ENCODE results near the gene CD8B.

CD8B gene

GRCh38 chr2:86806059-86806857 is 55.4 kb downstream of the CD8B start:
- DNase-seq (ENCODE audit: low read depth in 2 of 2), result no peak

- DNase-seq (ENCODE audit: low read depth in 2 of 2), result no peak
Measured at GRCh38 chr2:86800856-86801567, 60.7 kb downstream of the CD8B start.

- no peak for DNase-seq (ENCODE audit: low read depth in 2 of 2)
Measured at GRCh38 chr2:86794861-86795260, 66.8 kb downstream of the CD8B start.

- DNase-seq (ENCODE audit: low read depth in 2 of 2), result peak in 1 of 2 donors; percentile 14
Measured at GRCh38 chr2:86793752-86794151, 67.9 kb downstream of the CD8B start.

GRCh38 chr2:86791573-86791972 is 70.1 kb downstream of the CD8B start:
- DNase-seq (ENCODE audit: low read depth in 2 of 2), result peak in 1 of 2 donors; percentile 19

- DNase-seq (ENCODE audit: low read depth in 2 of 2), result peak; percentile 71 to 73
Measured at GRCh38 chr2:86790676-86791572, 70.8 kb downstream of the CD8B start, which contains the start of gene CD8A. Gene CD8A (minus strand): TSS chr2:86790913. CDS start chr2:86790825, 88 bp downstream.

GRCh38 chr2:86790134-86790675 is 71.5 kb downstream of the CD8B start:
- peak in 1 of 2 donors; percentile 20 for DNase-seq (ENCODE audit: low read depth in 2 of 2)

GRCh38 chr2:86789687-86790133 is 72.0 kb downstream of the CD8B start:
- no peak for DNase-seq (ENCODE audit: low read depth in 2 of 2)

- peak in 1 of 2 donors; percentile 58 for DNase-seq (ENCODE audit: low read depth in 2 of 2)
Measured at GRCh38 chr2:86788881-86789686, 72.6 kb downstream of the CD8B start.

- no peak for DNase-seq (ENCODE audit: low read depth in 2 of 2)
Measured at GRCh38 chr2:86788165-86788564, 73.5 kb downstream of the CD8B start.

- peak in 1 of 2 donors; percentile 19 for DNase-seq (ENCODE audit: low read depth in 2 of 2)
Measured at GRCh38 chr2:86787736-86788135, 74.0 kb downstream of the CD8B start.

GRCh38 chr2:86786001-86786536 is 75.6 kb downstream of the CD8B start:
- peak in 1 of 2 donors; percentile 61 for DNase-seq (ENCODE audit: low read depth in 2 of 2)

GRCh38 chr2:86785456-86785855 is 76.2 kb downstream of the CD8B start:
- DNase-seq (ENCODE audit: low read depth in 2 of 2), result peak; percentile 75 to 81

- peak in 1 of 2 donors; percentile 39 for DNase-seq (ENCODE audit: low read depth in 2 of 2)
Measured at GRCh38 chr2:86783615-86784339, 77.9 kb downstream of the CD8B start.

- no peak for DNase-seq (ENCODE audit: low read depth in 2 of 2)
Measured at GRCh38 chr2:86782748-86783147, 78.9 kb downstream of the CD8B start.

- DNase-seq (ENCODE audit: low read depth in 2 of 2), result no peak
Measured at GRCh38 chr2:86781363-86781762, 80.3 kb downstream of the CD8B start.

- DNase-seq (ENCODE audit: low read depth in 2 of 2), result no peak
Measured at GRCh38 chr2:86779971-86780370, 81.7 kb downstream of the CD8B start.

- no peak for DNase-seq (ENCODE audit: low read depth in 2 of 2)
Measured at GRCh38 chr2:86778957-86779356, 82.7 kb downstream of the CD8B start.

GRCh38 chr2:86776532-86776931 is 85.2 kb downstream of the CD8B start:
- no peak for DNase-seq (ENCODE audit: low read depth in 2 of 2)

GRCh38 chr2:86775338-86775737 is 86.3 kb downstream of the CD8B start:
- no peak for DNase-seq (ENCODE audit: low read depth in 2 of 2)
